Spinal cord (tissue), 10 donors: Measurements from ENCODE around the gene TMEM89. TPM values are rescaled to one million over a fixed set of nuclear protein-coding genes. Genes with fewer than 3 reads are reported as not detected.

Experiments
- DNase-seq, 6 donors: peaks; one replicate each; pipeline versions ENCODE4 v3.0.0 to v3.0.0-alpha.2; 2013 to 2015; ENCODE audit warnings: low spot score in 6 of 6, low read depth in 4 of 6
- H3K27ac ChIP-seq: one replicate; pipeline ENCODE4 v1.5.1; 2013; ENCODE audit warnings: low read depth, low read length, control low read depth
- H3K27me3 ChIP-seq: one replicate; pipeline ENCODE4 v1.6.1; 2013; ENCODE audit warnings: low read length; ENCODE audit not compliant: control insufficient read depth, insufficient read depth
- H3K36me3 ChIP-seq: one replicate; pipeline ENCODE4 v1.6.1; 2013; ENCODE audit warnings: low read length; ENCODE audit not compliant: control insufficient read depth, insufficient read depth
- H3K4me1 ChIP-seq: one replicate; pipeline ENCODE4 v1.6.1; 2013; ENCODE audit warnings: low read length; ENCODE audit not compliant: control insufficient read depth, insufficient read depth
- H3K4me3 ChIP-seq: one replicate; pipeline ENCODE4 v1.5.1; 2013; ENCODE audit warnings: low read depth, low read length, control low read depth
- H3K9me3 ChIP-seq: one replicate; pipeline ENCODE4 v1.6.1; 2013; ENCODE audit warnings: low read length; ENCODE audit not compliant: control insufficient read depth, insufficient read depth
- WGBS: methylation state at CpG from one replicate; pipeline ENCODE4 v1.1.5; 2013; ENCODE audit warnings: missing lambda C conversion rate; ENCODE audit not compliant: insufficient coverage; 5-methylcytosine and 5-hydroxymethylcytosine counted together
- polyA plus RNA-seq, 2 donors: library from polyadenylated mRNA; unstranded; fragments of 120-200 nt; gene quantifications; one replicate each; pipeline ENCODE4 v1.2.1, GENCODE V29; 2013; ENCODE audit not compliant: insufficient read length in 2 of 2
- total RNA-seq, 2 donors: library from RNA; depleted of rRNA in 1 of 2; stranded (reverse); fragments of 120-200 nt in 1 of 2; fragments of >200 nt in 1 of 2; gene quantifications; one replicate each; pipeline versions ENCODE4 v1.2.3 to v1.2.4, GENCODE V29; 2013 to 2014
- donor health status: healthy.

The TMEM89 gene
- total and polyA plus RNA-seq, 4 donors = 0.22 to 0.24 TPM; not detected in 2

- peaks cover 69% of the 10 kb centered on the region for H3K36me3 ChIP-seq
- no peak for DNase-seq
- WGBS = 95% methylated on average over 15 of the region's 15 CpGs
- H3K4me1 ChIP-seq = peaks cover 27% of the 10 kb centered on the region
- no peak overlapping the region for H3K4me3 ChIP-seq
- no peaks in the 10 kb centered on the region for H3K27me3 ChIP-seq
- no peaks in the 10 kb centered on the region for H3K9me3 ChIP-seq
- H3K27ac ChIP-seq = no peak overlapping the region
Observed at GRCh38 chr3:48633256-48633655, 11.7 kb upstream of the TMEM89 start.

- no peaks in the 10 kb centered on the region for H3K27me3 ChIP-seq
- H3K36me3 ChIP-seq = peaks cover 72% of the 10 kb centered on the region
- H3K27ac ChIP-seq = no peak overlapping the region
- DNase-seq = no peak
- H3K4me3 ChIP-seq = no peak overlapping the region
- no peaks in the 10 kb centered on the region for H3K9me3 ChIP-seq
- 90% methylated on average over 21 of the region's 22 CpGs for WGBS
- peaks cover 27% of the 10 kb centered on the region for H3K4me1 ChIP-seq
Observed at GRCh38 chr3:48631516-48632448, 10.2 kb upstream of the TMEM89 start.

GRCh38 chr3:48630833-48631232 lies 9.3 kb upstream of the TMEM89 start:
- no peak for DNase-seq
- H3K36me3 ChIP-seq = peaks cover 81% of the 10 kb centered on the region
- H3K27me3 ChIP-seq = no peaks in the 10 kb centered on the region
- H3K4me3 ChIP-seq = no peak overlapping the region
- no peak overlapping the region for H3K27ac ChIP-seq
- H3K4me1 ChIP-seq = peaks cover 17% of the 10 kb centered on the region
- H3K9me3 ChIP-seq = no peaks in the 10 kb centered on the region
- 92% methylated on average over 10 of the region's 12 CpGs for WGBS

GRCh38 chr3:48630407-48630806 lies 8.8 kb upstream of the TMEM89 start:
- Histone ChIP-seq H3K27me3 (no peaks in the 10 kb centered on the region), H3K36me3 (peaks cover 85% of the 10 kb centered on the region), H3K9me3 (no peaks in the 10 kb centered on the region), H3K4me3 (no peak overlapping the region), H3K4me1 (peaks cover 13% of the 10 kb centered on the region), H3K27ac (no peak overlapping the region)
- WGBS = 99% methylated on average over 7 of the region's 8 CpGs
- no peak for DNase-seq

- H3K36me3 ChIP-seq = peaks cover 89% of the 10 kb centered on the region
- no peak overlapping the region for H3K27ac ChIP-seq
- no peak for DNase-seq
- no peak overlapping the region for H3K4me3 ChIP-seq
- WGBS = 93% methylated on average over 12 of the region's 12 CpGs
- H3K9me3 ChIP-seq = no peaks in the 10 kb centered on the region
- H3K4me1 ChIP-seq = peaks cover 12% of the 10 kb centered on the region
- H3K27me3 ChIP-seq = no peaks in the 10 kb centered on the region
Observed at GRCh38 chr3:48629894-48630293, 8.3 kb upstream of the TMEM89 start.

- no peaks in the 10 kb centered on the region for H3K4me1 ChIP-seq
- no peak overlapping the region for H3K27ac ChIP-seq
- H3K36me3 ChIP-seq = peaks cover 94% of the 10 kb centered on the region
- H3K4me3 ChIP-seq = no peak overlapping the region
- DNase-seq = no peak
- WGBS = 85% methylated on average over 11 of the region's 13 CpGs
- no peaks in the 10 kb centered on the region for H3K27me3 ChIP-seq
- H3K9me3 ChIP-seq = no peaks in the 10 kb centered on the region
Observed at GRCh38 chr3:48628277-48629017, 6.9 kb upstream of the TMEM89 start.

- Histone ChIP-seq H3K27ac (no peak overlapping the region), H3K4me3 (no peak overlapping the region), H3K36me3 (peaks cover 81% of the 10 kb centered on the region), H3K9me3 (no peaks in the 10 kb centered on the region), H3K27me3 (no peaks in the 10 kb centered on the region), H3K4me1 (no peaks in the 10 kb centered on the region)
- WGBS = 94% methylated on average over 4 of the region's 6 CpGs
- no peak for DNase-seq
Observed at GRCh38 chr3:48625600-48625999, 4.0 kb upstream of the TMEM89 start.

- Histone ChIP-seq H3K27ac (no peak overlapping the region), H3K4me1 (no peaks in the 10 kb centered on the region), H3K36me3 (peaks cover 81% of the 10 kb centered on the region), H3K9me3 (no peaks in the 10 kb centered on the region), H3K4me3 (no peak overlapping the region), H3K27me3 (no peaks in the 10 kb centered on the region)
- no peak for DNase-seq
- 92% methylated on average over 9 of the region's 10 CpGs for WGBS
Observed at GRCh38 chr3:48624767-48625166, 3.2 kb upstream of the TMEM89 start.

- H3K27ac ChIP-seq = no peak overlapping the region
- no peaks in the 10 kb centered on the region for H3K27me3 ChIP-seq
- no peaks in the 10 kb centered on the region for H3K9me3 ChIP-seq
- no peak for DNase-seq
- 86% methylated on average over 5 of the region's 6 CpGs for WGBS
- peaks cover 75% of the 10 kb centered on the region for H3K36me3 ChIP-seq
- no peaks in the 10 kb centered on the region for H3K4me1 ChIP-seq
- H3K4me3 ChIP-seq = no peak overlapping the region
Observed at GRCh38 chr3:48623851-48624547, 2.4 kb upstream of the TMEM89 start.
